Fibroblast of lung (primary cell): ENCODE measurements around the gene SUV39H2. TPM values are rescaled to one million over a fixed set of nuclear protein-coding genes. Genes with fewer than 3 reads are reported as not detected.
A peak's percentile ranks its signal among the peaks of the same experiment; 100 is the strongest.

Experiments used
- DNase-seq, 2 donors: peaks; one replicate each; pipeline versions ENCODE4 v3.0.0 to v3.0.0-alpha.2; 2010; ENCODE audit warnings: low read depth in 2 of 2
- H2AFZ ChIP-seq: 2 replicates; pipeline ENCODE4 v1.5.1; 2012; ENCODE audit warnings: low read length, control low read depth, inconsistent platforms
- H3K27ac ChIP-seq: 2 replicates; pipeline ENCODE4 v1.5.1; 2011; ENCODE audit warnings: low read length, control low read depth; ENCODE audit not compliant: insufficient read depth
- H3K27me3 ChIP-seq: 2 replicates; pipeline ENCODE4 v1.5.1; 2011; ENCODE audit warnings: mild to moderate bottlenecking, low read length; ENCODE audit not compliant: control insufficient read depth, insufficient read depth
- H3K36me3 ChIP-seq: 2 replicates; pipeline ENCODE4 v1.5.1; 2011; ENCODE audit warnings: low read length; ENCODE audit not compliant: control insufficient read depth, insufficient read depth
- H3K4me1 ChIP-seq: 2 replicates; pipeline ENCODE4 v1.5.1; 2011; ENCODE audit warnings: low read length; ENCODE audit not compliant: control insufficient read depth, insufficient read depth; ENCODE audit errors: extremely low read depth
- H3K4me2 ChIP-seq: 2 replicates; pipeline ENCODE4 v1.5.1; 2011; ENCODE audit warnings: low read length, control low read depth; ENCODE audit not compliant: insufficient read depth; ENCODE audit errors: extremely low read depth
- H3K4me3 ChIP-seq, 4 experiments: fragments of 200-600 bp in 1 of 4; sonication (generic) in 1 of 4; replicated peaks in 1 of 4; 2 replicates each; pipeline ENCODE4 v1.5.1; 2011 to 2016; ENCODE audit warnings: low read length in 4 of 4, low read depth in 3 of 4, mild to moderate bottlenecking in 3 of 4, control low read depth in 2 of 4, inconsistent platforms in 1 of 4, mixed read lengths in 1 of 4; ENCODE audit not compliant: insufficient read depth in 1 of 4; ENCODE audit errors: control extremely low read depth in 1 of 4
- H3K79me2 ChIP-seq: 2 replicates; pipeline ENCODE4 v1.5.1; 2012; ENCODE audit warnings: mild to moderate bottlenecking, low read length, inconsistent platforms; ENCODE audit not compliant: control insufficient read depth, insufficient read depth
- H3K9ac ChIP-seq: 2 replicates; pipeline ENCODE4 v1.5.1; 2011; ENCODE audit warnings: mild to moderate bottlenecking, low read length, control low read depth; ENCODE audit not compliant: insufficient read depth
- H3K9me3 ChIP-seq: 2 replicates; pipeline ENCODE4 v1.5.1; 2012; ENCODE audit warnings: low read depth, low read length; ENCODE audit not compliant: control insufficient read depth, insufficient read depth
- H4K20me1 ChIP-seq: 2 replicates; pipeline ENCODE4 v1.5.1; 2011; ENCODE audit warnings: low read length; ENCODE audit not compliant: control insufficient read depth, insufficient read depth; ENCODE audit errors: extremely low read depth
- EZH2 ChIP-seq: IDR thresholded peaks from 2 replicates; pipeline ENCODE4 v1.5.1; 2012; ENCODE audit warnings: low read length, control low read depth, mild to moderate bottlenecking; ENCODE audit errors: missing control alignments
- polyA plus RNA-seq, 2 donors: library from polyadenylated mRNA; depleted of rRNA in 1 of 2; stranded (reverse) in 1 of 2; unstranded in 1 of 2; fragments of >200 nt; gene quantifications; 2 replicates each; pipeline ENCODE4 v1.2.1, GENCODE V29; 2011 to 2012; ENCODE audit warnings: missing spikeins in 1 of 2
- total RNA-seq: library from RNA; depleted of rRNA; stranded (reverse); fragments of >200 nt; gene quantifications from 2 replicates; pipeline ENCODE4 v1.2.1, GENCODE V29; 2014
- TF ChIP-seq, protein P1 (sequence below), 2 donors: IDR thresholded peaks in 1 of 2; conservative IDR thresholded peaks in 1 of 2; 1 replicate in 1 of 2; 2 replicates in 1 of 2; pipeline ENCODE4 v1.5.1; 2011 to 2012; ENCODE audit warnings: low read length in 2 of 2, control low read depth in 1 of 2, inconsistent platforms in 1 of 2, low read depth in 1 of 2, mild to moderate bottlenecking in 1 of 2

SUV39H2 gene
- total and polyA plus RNA-seq, 2 donors (not counting 1 experiment from before 2014, with no cell fraction given), result 8.1 to 9.9 TPM

DNA sequence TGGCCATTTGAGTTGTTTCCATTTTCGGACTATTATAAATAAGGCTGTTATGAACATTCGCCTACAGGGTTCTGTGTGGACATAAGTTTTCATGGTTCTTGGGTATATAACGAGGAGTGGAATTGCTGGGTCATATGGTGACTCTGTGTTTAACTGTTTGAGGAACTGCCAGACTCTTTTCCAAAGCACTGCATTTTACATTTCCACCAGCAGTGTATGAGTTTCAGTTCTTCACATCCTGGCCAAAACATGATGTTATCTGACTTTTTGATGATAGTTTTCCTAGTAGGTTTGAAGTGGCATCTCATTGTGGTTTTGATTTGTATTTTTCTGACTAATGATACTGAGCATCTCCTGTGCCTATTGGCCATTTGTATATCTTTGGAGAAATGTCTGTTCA lies 5.4 kb downstream of the SUV39H2 start:
- no peak for DNase-seq
- H4K20me1 ChIP-seq, result no peaks in the 10 kb centered on the region
- no peaks in the 10 kb centered on the region for H3K9me3 ChIP-seq
- H3K36me3 ChIP-seq, result no peaks in the 10 kb centered on the region
- H3K4me3 ChIP-seq, result no peak overlapping the region
- H3K9ac ChIP-seq, result no peak overlapping the region
- H3K79me2 ChIP-seq, result peaks cover 72% of the 10 kb centered on the region
- H3K4me1 ChIP-seq, result no peaks in the 10 kb centered on the region
- no peaks in the 10 kb centered on the region for H3K27me3 ChIP-seq
- TF ChIP-seq EZH2, result no peak
- TF ChIP-seq, protein P1, sequence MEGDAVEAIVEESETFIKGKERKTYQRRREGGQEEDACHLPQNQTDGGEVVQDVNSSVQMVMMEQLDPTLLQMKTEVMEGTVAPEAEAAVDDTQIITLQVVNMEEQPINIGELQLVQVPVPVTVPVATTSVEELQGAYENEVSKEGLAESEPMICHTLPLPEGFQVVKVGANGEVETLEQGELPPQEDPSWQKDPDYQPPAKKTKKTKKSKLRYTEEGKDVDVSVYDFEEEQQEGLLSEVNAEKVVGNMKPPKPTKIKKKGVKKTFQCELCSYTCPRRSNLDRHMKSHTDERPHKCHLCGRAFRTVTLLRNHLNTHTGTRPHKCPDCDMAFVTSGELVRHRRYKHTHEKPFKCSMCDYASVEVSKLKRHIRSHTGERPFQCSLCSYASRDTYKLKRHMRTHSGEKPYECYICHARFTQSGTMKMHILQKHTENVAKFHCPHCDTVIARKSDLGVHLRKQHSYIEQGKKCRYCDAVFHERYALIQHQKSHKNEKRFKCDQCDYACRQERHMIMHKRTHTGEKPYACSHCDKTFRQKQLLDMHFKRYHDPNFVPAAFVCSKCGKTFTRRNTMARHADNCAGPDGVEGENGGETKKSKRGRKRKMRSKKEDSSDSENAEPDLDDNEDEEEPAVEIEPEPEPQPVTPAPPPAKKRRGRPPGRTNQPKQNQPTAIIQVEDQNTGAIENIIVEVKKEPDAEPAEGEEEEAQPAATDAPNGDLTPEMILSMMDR (conservative IDR thresholded peaks at IDR 0.05 in 1 of 2, IDR thresholded peaks at IDR 0.05 in 1 of 2; ENCODE audit: low read depth in 1 of 2, low read length in 2 of 2), result no peak
- no peak overlapping the region for H2AFZ ChIP-seq
- no peak overlapping the region for H3K27ac ChIP-seq
- no peak overlapping the region for H3K4me2 ChIP-seq

DNA sequence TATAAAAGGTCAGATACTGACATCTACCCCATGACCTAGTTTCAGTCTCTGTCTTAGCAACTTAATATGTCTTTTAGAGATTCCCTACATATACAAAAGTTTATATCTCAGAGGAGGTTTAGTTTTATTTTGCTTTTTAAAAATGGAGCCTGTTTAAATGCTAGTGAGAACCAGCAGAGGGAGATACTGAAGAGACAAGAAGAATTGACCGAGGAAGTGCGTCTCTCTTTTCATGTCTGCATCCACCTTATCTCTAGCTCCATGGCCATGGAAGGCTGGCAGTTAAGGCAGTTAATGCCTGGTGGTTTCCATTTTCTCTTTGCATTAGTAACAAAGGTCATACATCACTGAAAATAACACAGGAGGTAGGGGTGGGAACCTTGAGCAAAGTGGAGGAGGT lies 10.7 kb downstream of the SUV39H2 start:
- Histone ChIP-seq H3K27me3 (no peaks in the 10 kb centered on the region), H3K27ac (no peak overlapping the region), H3K4me1 (no peaks in the 10 kb centered on the region), H3K79me2 (peaks cover 48% of the 10 kb centered on the region), H3K4me2 (no peak overlapping the region), H3K9me3 (no peaks in the 10 kb centered on the region), H4K20me1 (no peaks in the 10 kb centered on the region), H3K9ac (no peak overlapping the region), H2AFZ (no peak overlapping the region), H3K36me3 (no peaks in the 10 kb centered on the region), H3K4me3 (no peak overlapping the region)
- DNase-seq, result peak in 1 of 2 donors; percentile 32
- TF ChIP-seq EZH2, result no peak
- TF ChIP-seq, protein P1 (conservative IDR thresholded peaks at IDR 0.05 in 1 of 2, IDR thresholded peaks at IDR 0.05 in 1 of 2; ENCODE audit: low read depth in 1 of 2, low read length in 2 of 2), result peak; percentile 30 to 53

DNA sequence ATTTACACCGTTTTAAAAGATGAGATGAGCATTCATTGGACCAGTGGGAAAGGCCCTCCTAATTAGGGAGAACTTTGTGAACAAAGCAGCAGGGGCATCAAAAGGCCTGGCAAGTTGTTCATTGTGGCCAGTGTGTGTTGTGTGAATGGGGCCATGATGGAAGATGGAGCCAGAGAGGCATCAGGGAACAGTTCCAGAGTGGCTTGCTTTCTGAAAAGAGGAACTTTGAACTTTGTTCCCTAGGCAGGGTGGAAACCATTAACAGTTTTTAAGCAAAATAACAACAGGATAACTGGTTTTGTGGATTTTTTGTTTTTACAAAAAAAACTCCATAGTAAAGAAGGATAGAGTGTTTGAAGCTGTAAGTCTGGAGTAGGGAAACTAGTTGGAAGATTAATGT lies 12.5 kb downstream of the SUV39H2 start:
- H3K27ac ChIP-seq, result no peak overlapping the region
- TF ChIP-seq, protein P1 (conservative IDR thresholded peaks at IDR 0.05 in 1 of 2, IDR thresholded peaks at IDR 0.05 in 1 of 2; ENCODE audit: low read depth in 1 of 2, low read length in 2 of 2), result no peak
- no peak for TF ChIP-seq EZH2

More for the DNA sequence above, 12.5 kb downstream of the SUV39H2 start:
- peaks cover 36% of the 10 kb centered on the region for H3K79me2 ChIP-seq
- no peaks in the 10 kb centered on the region for H3K4me1 ChIP-seq
- H3K9ac ChIP-seq, result no peak overlapping the region
- no peak overlapping the region for H3K4me3 ChIP-seq
- DNase-seq, result no peak
- no peak overlapping the region for H2AFZ ChIP-seq
- no peaks in the 10 kb centered on the region for H4K20me1 ChIP-seq
- no peak overlapping the region for H3K4me2 ChIP-seq
- H3K27me3 ChIP-seq, result no peaks in the 10 kb centered on the region
- H3K9me3 ChIP-seq, result no peaks in the 10 kb centered on the region
- no peaks in the 10 kb centered on the region for H3K36me3 ChIP-seq
